NCI-H187 (cell line): Measurements from ENCODE around the gene AIMP2.
"Not testable (repeated sequence)": the region's sequence is repeated elsewhere in the genome, so short reads cannot be mapped to it uniquely, and the experiment has no call there.

Experiments used
- DNase-seq, 2 experiments: peaks; one replicate each; lab custom pipeline; 2025; lab: John Stamatoyannopoulos, UW

Gene AIMP2

GRCh38 chr7:6026011-6026819 lies 17.1 kb downstream of the AIMP2 start:
- DNase-seq, result no peak

- no peak for DNase-seq
Observed at GRCh38 chr7:6026820-6027311, 17.8 kb downstream of the AIMP2 start.

DNA sequence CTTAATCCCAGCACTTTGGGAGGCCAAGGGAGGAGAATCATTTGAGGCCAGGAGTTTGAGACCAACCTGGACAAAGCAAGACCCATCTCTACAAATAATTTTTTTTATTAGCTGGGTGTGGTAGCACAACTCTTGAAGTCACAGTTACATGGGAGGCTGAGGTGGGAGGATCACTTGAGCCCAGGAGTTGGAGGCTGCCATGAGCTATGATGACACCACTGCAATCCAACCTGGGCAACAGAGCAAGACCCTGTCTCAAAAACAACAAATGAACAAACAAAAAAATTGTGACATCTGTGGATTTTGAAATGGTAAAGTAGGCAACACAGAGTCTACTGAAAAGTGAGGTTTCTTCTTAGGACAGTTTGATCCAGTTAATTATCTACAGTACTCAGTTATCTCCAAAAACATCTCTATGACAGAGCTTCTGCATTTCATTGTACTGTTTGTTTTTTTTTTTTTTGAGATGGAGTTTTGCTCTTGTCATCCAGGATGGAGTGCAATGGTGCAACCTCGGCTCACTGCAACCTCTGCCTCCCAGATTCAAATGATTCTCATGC lies 18.8 kb downstream of the AIMP2 start:
- no peak for DNase-seq

DNA sequence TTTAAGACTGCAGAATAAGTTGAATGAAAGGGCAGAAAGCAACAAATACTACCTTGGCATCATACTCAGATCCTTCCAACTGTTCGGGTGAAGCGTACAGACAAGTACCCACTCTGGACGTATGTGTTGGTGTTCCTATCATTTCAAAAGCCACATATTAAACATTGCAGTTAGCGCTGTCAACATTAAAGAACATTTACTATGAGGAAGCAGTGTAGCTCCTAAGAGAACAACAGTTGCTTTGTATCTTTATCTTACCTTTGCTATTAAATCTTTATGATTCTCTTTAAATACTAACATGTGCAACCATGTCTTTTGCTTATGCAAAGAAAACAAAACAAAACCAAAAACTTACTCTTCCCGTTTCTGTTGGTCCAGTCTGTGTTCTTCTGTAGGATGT lies 19.5 kb downstream of the AIMP2 start:
- no peak for DNase-seq

DNA sequence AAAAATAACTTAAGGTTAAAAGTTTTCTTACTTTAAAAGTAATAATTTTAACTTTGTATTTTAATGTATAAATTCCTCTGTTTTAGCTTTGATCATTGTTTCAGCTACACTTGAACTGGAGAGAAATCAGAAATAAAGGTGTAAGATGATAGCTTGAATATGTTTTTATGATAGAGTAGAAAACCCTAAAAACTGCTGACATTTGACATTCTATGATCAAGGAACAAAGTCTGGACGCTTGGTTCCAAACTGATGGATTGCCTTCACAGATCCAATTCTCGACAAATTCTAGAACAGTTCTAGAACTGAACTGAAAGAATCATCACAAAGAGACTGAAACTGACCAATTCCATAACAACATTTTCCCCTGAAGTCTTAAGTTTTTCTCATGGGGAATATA lies 21.9 kb downstream of the AIMP2 start, which contains the start of gene ANKRD61:
Gene ANKRD61 (plus strand): TSS at position 389 of the 400 bp plus-strand sequence. CDS start 0 bp downstream, at position 389.
- no peak for DNase-seq

DNA sequence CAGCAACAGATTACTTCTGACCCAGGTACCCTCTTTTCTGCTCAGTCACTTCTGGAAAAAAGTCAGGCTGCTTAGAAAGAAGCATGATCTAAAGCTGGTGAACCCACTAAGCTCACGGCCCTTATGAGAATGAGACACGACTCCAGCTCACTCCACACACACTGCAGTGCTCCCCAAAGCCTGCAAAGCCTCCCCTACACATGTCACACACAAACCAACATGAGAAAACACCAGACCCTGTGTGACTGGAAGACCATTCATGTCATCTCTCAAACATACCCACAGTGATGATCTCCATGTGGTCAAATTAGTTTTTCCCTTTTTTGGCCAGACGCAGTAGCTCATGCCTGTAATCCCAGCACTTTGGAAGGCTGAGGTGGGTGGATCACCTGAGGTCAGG lies 22.5 kb downstream of the AIMP2 start:
- no peak for DNase-seq

GRCh38 chr7:6032167-6032566 lies 23.1 kb downstream of the AIMP2 start:
- no peak for DNase-seq

DNA sequence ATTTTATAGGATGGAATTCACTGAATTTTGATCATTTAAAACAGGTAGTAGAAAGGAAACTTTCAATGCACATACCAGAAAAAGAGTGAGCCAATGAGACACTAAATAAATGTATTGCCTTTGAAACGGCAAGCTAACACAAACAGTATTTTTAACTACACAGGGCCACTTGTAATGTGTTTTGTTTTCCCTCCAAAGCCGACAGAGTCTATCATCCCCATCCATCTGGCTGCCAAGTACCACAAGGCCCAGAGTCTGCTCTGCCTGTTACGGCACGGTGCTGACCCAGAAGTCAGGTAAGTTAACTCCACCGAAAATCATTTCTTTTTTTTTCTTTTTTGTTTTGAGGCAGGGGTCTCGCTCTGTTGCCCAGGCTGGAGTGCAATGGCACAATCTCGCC lies 23.6 kb downstream of the AIMP2 start:
- no peak for DNase-seq

- DNase-seq, result no peak
Observed at GRCh38 chr7:6035165-6035564, 26.1 kb downstream of the AIMP2 start.

- no peak for DNase-seq
Observed at GRCh38 chr7:6035686-6036085, 26.6 kb downstream of the AIMP2 start.

- DNase-seq, result no peak
Observed at GRCh38 chr7:6049780-6050179, 40.7 kb downstream of the AIMP2 start.

- DNase-seq, result not testable (repeated sequence)
Observed at GRCh38 chr7:6051185-6051584, 42.1 kb downstream of the AIMP2 start.

DNA sequence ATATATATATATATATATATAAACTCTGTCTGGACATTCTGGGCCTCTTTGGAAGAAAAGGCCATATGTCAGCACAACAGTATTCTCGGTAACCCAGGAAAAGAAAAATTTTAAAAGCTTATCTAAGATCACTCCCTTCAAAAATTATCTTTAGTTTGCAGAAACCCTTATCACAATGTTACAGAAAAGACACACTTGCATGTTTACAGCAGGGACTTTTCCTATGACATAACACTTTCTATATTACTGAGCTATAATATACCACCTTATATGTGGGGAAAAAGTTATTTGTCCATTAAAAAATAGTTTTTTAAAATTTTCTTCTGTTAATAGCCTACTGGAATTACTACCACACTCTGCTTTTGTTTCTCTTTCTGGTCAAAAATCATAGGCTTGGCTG lies 47.5 kb downstream of the AIMP2 start:
- DNase-seq, result no peak

DNA sequence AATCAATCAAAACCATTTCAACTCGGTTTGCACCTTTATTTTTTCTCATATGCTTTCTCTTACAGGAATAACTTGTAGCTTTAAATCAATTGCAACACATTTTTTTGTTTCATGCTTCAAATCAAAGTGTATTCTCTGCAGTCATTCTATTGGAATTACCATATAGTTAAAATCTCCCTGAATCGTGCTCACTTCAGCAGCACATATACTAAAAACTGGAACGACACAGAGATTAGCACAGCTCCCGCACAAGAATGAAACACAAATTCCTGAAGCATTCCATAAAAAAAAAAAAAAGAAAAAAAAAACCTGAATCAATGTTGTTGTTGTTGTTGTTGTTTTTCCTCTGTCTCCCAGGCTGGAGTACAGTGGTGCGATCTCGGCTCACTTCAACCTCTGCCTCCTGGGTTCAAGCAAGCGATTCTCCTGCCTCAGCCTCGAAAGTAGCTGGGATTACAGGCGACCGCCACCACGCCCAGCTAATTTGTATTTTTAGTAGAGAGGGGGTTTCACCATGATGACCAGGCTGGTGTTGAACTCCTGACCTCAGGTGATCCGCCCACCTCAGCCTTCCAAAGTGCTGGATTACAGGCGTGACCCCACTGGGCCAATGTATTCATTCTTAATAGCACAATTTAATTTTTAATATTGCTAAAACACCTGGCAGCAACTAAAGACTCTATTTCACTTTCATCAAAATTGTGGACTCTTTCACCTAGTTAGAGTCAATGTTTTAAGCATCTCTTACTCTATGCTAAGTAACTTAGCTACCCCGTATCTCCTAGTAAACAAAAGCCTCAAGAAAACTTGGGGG lies 48.5 kb downstream of the AIMP2 start:
- no peak for DNase-seq

DNA sequence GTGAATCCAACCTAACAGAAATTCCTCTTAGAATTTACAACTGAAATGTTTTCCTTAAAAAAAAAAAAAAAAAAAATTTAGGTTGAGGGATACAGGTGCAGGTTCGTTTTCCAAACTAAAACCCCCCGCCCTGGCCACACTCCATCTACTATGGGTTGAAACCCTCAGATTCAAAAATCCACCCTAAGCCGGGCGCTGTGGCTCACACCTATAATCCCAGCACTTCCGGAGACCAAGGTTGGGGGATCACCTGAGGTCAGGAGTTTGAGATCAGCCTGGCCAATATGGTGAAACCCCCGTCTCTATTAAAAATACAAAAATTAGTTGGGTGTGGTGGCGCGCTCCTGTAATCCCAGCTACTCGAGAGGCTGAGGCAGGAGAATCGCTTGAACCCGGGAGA lies 50.9 kb downstream of the AIMP2 start:
- DNase-seq, result not testable (repeated sequence)

DNA sequence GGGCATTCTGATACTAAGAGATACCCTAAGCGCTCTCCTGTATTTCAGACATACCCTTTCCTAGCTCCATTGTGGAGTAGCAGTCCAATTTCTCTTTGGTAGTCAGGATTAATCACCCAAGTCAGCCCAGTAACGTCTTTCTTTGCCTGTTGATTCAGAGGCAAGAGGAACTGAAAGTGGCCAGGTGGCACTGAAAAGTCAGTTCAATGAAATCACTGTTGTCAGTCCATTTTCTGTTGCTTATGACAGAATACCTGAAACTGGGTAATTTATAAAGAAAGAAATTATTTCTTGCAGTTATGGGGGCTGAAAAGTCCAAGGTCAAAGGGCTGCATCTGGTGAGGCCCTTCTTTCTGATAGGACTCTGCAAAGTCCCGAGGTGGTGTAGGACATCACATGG lies 62.3 kb downstream of the AIMP2 start:
- no peak for DNase-seq
